K562 (cell line): ENCODE results near the gene POLD3. TPM values are rescaled to one million over a fixed set of nuclear protein-coding genes. Genes with fewer than 3 reads are reported as not detected.

ENCODE experiments used
- ATAC-seq: fragments of 200-7000 bp; cut with Tn5 transposase; 3 replicates; pipeline ENCODE4 v1.9.1; 2020; ENCODE audit warnings: moderate library complexity
- BruUV-seq: library from RNA; stranded (reverse); fragments of 400-500 nt; replicated peaks from 2 replicates; lab custom pipeline; 2021; lab: Mats Ljungman, UMichigan
- CTCF ChIA-PET: fragments of 300-600 bp; formaldehyde crosslinking; extraction: SDS; loops from one replicate; lab custom pipeline; 2021; ENCODE audit warnings: low intra/inter-chr PET ratio; lab: Yijun Ruan, JAX
- POLR2A ChIA-PET: fragments of 300-600, 350-650 bp; sonication (Branson Sonifier 250); formaldehyde crosslinking; extraction: SDS; loops from one replicate; lab custom pipeline; 2021; ENCODE audit warnings: antibody characterized with exemption, inconsistent platforms; lab: Yijun Ruan, JAX
- DNase-seq, 4 experiments: peaks; one replicate each; pipeline versions ENCODE4 v3.0.0 to v3.0.0-alpha.2; 2011 to 2018; ENCODE audit warnings: low spot score in 3 of 4, mixed read lengths in 3 of 4; ENCODE audit errors: extremely low read depth in 1 of 4
- FAIRE-seq: peaks from 2 replicates; lab custom pipeline; 2011; peaks lifted over from hg19 to GRCh38; lab: Jason Lieb, UNC
- H2AFZ ChIP-seq: 2 replicates; pipeline ENCODE4 v1.6.0; 2011; ENCODE audit warnings: low read depth, low read length, control low read depth, inconsistent platforms
- H3K27ac ChIP-seq: fragments of 200-600 bp; 3 replicates; pipeline ENCODE4 v1.8.0; 2011; ENCODE audit warnings: low read depth, mild to moderate bottlenecking, control low read depth, inconsistent platforms, low read length, moderate library complexity, mixed read lengths; ENCODE audit errors: extremely low read depth
- H3K27me3 ChIP-seq, 2 experiments: fragments of 300-600 bp in 1 of 2; 2 replicates in 1 of 2; 3 replicates in 1 of 2; pipeline versions ENCODE4 v1.6.0 to v1.8.0; 2011; ENCODE audit warnings: inconsistent platforms in 2 of 2, low read length in 2 of 2, mild to moderate bottlenecking in 1 of 2, mixed read lengths in 1 of 2, moderate library complexity in 1 of 2; ENCODE audit not compliant: control insufficient read depth in 2 of 2, insufficient read depth in 2 of 2
- H3K36me3 ChIP-seq: fragments of 300-600 bp; 3 replicates; pipeline ENCODE4 v1.8.0; 2011; ENCODE audit warnings: mild to moderate bottlenecking, low read length, inconsistent platforms; ENCODE audit not compliant: control insufficient read depth, insufficient read depth
- H3K4me1 ChIP-seq, 2 experiments: fragments of 200-600 bp in 1 of 2; replicated peaks in 1 of 2; 2 replicates in 1 of 2; 3 replicates in 1 of 2; pipeline versions ENCODE4 v1.5.1 to v1.8.0; 2011; ENCODE audit warnings: inconsistent platforms in 2 of 2, low read length in 2 of 2, mild to moderate bottlenecking in 1 of 2, mixed read lengths in 1 of 2, moderate library complexity in 1 of 2; ENCODE audit not compliant: control insufficient read depth in 2 of 2, insufficient read depth in 2 of 2
- H3K4me2 ChIP-seq: 2 replicates; pipeline ENCODE4 v1.6.1; 2011; ENCODE audit warnings: low read length, control low read depth, inconsistent platforms, mixed read lengths; ENCODE audit not compliant: insufficient read depth
- H3K4me3 ChIP-seq: fragments of 200-600 bp; sonication (generic), shearing (Covaris generic); 2 replicates; pipeline ENCODE4 v1.5.1; 2016; ENCODE audit warnings: control low read depth, inconsistent platforms
- H3K79me2 ChIP-seq: fragments of 200-600 bp; 3 replicates; pipeline ENCODE4 v1.8.0; 2011; ENCODE audit warnings: low read length, inconsistent platforms; ENCODE audit not compliant: control insufficient read depth, insufficient read depth
- H3K9ac ChIP-seq, 2 experiments: 2 replicates each; pipeline versions ENCODE4 v1.6.0 to v1.6.1; 2011; ENCODE audit warnings: low read depth in 2 of 2, low read length in 2 of 2, control low read depth in 1 of 2, inconsistent platforms in 1 of 2, mild to moderate bottlenecking in 1 of 2, mixed read lengths in 1 of 2; ENCODE audit not compliant: insufficient read depth in 1 of 2
- H3K9me1 ChIP-seq: one replicate; pipeline ENCODE4 v1.6.0; 2011; ENCODE audit warnings: inconsistent platforms, mild to moderate bottlenecking, low read length, moderate library complexity; ENCODE audit not compliant: control insufficient read depth, insufficient read depth
- H3K9me3 ChIP-seq: replicated peaks from 2 replicates; pipeline ENCODE4 v1.5.1; 2011; ENCODE audit warnings: low read depth, low read length, inconsistent platforms; ENCODE audit not compliant: control insufficient read depth, insufficient read depth
- H4K20me1 ChIP-seq: replicated peaks from 2 replicates; pipeline ENCODE4 v1.6.1; 2011; ENCODE audit warnings: low read length, inconsistent platforms, mixed read lengths; ENCODE audit not compliant: control insufficient read depth, insufficient read depth
- BMI1 ChIP-seq: fragments of 150-350 bp; IDR thresholded peaks from 2 replicates; pipeline ENCODE4 v1.6.1; 2014; ENCODE audit warnings: low read length
- CREB1 ChIP-seq, 2 experiments: sonication (generic) in 1 of 2; formaldehyde crosslinking in 1 of 2; IDR thresholded peaks; 2 replicates each; pipeline versions ENCODE4 v1.6.1 to v1.8.0; 2012 to 2022; ENCODE audit warnings: inconsistent platforms in 1 of 2, mild to moderate bottlenecking in 1 of 2, missing genetic modification reagents in 1 of 2, moderate library complexity in 1 of 2
- EZH2 ChIP-seq: IDR thresholded peaks from 2 replicates; pipeline ENCODE4 v1.6.1; 2012; ENCODE audit warnings: low read depth, mild to moderate bottlenecking, inconsistent platforms, low read length, borderline replicate concordance
- HSF4 ChIP-seq: fragments of 250-450 bp; sonication (Bioruptor Pico); IDR thresholded peaks from 2 replicates; pipeline ENCODE4 v2.1.2; 2022; ENCODE audit warnings: mild to moderate bottlenecking, moderate library complexity, borderline replicate concordance
- MAFK ChIP-seq: IDR thresholded peaks from 2 replicates; pipeline ENCODE4 v1.6.1; 2011; ENCODE audit warnings: low read length, improper control_type of control experiment
- NFE2 ChIP-seq: IDR thresholded peaks from 2 replicates; pipeline ENCODE4 v1.6.1; 2014; ENCODE audit warnings: antibody characterized with exemption, low read depth
- ZBTB7A ChIP-seq: IDR thresholded peaks from 2 replicates; pipeline ENCODE4 v1.6.1; 2011; ENCODE audit warnings: low read depth, mild to moderate bottlenecking, low read length, moderate library complexity, borderline replicate concordance; ENCODE audit not compliant: control insufficient read depth
- ZSCAN29 ChIP-seq: fragments of 450-650 bp; IDR thresholded peaks from 2 replicates; pipeline ENCODE4 v1.6.1; 2017
- WGBS: fragments of 100-300 bp; shearing (Covaris generic); methylation state at CpG from one replicate; pipeline ENCODE4 v1.1.6; 2016; ENCODE audit warnings: low coverage, mixed read lengths; ENCODE audit not compliant: insufficient coverage; ENCODE audit errors: missing lambda C conversion rate; 5-methylcytosine and 5-hydroxymethylcytosine counted together
- in situ Hi-C: fragments of 300-500 bp; cut with MboI; formaldehyde crosslinking; loops from 4 replicates; pipeline ENCODE4 v1.15.0; 2018; ENCODE audit warnings: inconsistent platforms, mixed read lengths
- intact Hi-C: fragments of 100-400 bp; cut with micrococcal nuclease; formaldehyde crosslinking; loops from 2 replicates; pipeline ENCODE4 v1.14.2; 2022
- polyA plus RNA-seq, 8 experiments: library from polyadenylated mRNA; depleted of rRNA in 4 of 8; stranded (reverse) in 5 of 8; unstranded in 3 of 8; fragments of >200 nt; fragmentation: Nextera tagmentation in 2 of 8; fragmentation: Illumina TruSeq in 1 of 8; extraction: Ambion mirVana in 2 of 8; extraction: Trizol in 1 of 8; gene quantifications; 2 replicates each; pipeline versions ENCODE4 v1.2.1 to v1.2.3, GENCODE V29; 2011 to 2014; ENCODE audit warnings: inconsistent platforms in 1 of 8, missing spikeins in 1 of 8
- total RNA-seq, 7 experiments: library from RNA; depleted of rRNA in 6 of 7; stranded (reverse); fragments of >200 nt in 6 of 7; fragmentation: Illumina TruSeq in 2 of 7; extraction: Trizol in 2 of 7; gene quantifications; 2 replicates each; pipeline versions ENCODE4 v1.2.1 to v1.2.3, GENCODE V29; 2011 to 2021; ENCODE audit warnings: low replicate concordance in 1 of 7
- TF ChIP-seq, protein P1 (sequence below): sonication (generic); formaldehyde crosslinking; IDR thresholded peaks from 2 replicates; pipeline ENCODE4 v1.8.1; 2023; ENCODE audit warnings: mild to moderate bottlenecking, missing genetic modification reagents
- TF ChIP-seq, protein P2 (sequence below): fragments of 450-650 bp; formaldehyde crosslinking; IDR thresholded peaks from 2 replicates; pipeline ENCODE4 v1.4.0; 2020; ENCODE audit warnings: mild to moderate bottlenecking
- TF ChIP-seq, protein P3 (sequence below): fragments of 250-450 bp; sonication (Bioruptor Pico); IDR thresholded peaks from 2 replicates; pipeline ENCODE4 v1.8.0; 2022; ENCODE audit warnings: inconsistent platforms
- TF ChIP-seq, protein P4 (sequence below), 3 experiments: IDR thresholded peaks in 2 of 3; conservative IDR thresholded peaks in 1 of 3; 2 replicates each; pipeline ENCODE4 v1.5.1; 2011 to 2012; ENCODE audit warnings: low read length in 3 of 3, mild to moderate bottlenecking in 3 of 3, control low read depth in 2 of 3, improper control_type of control experiment in 1 of 3, inconsistent platforms in 1 of 3, low read depth in 1 of 3, mixed read lengths in 1 of 3, moderate library complexity in 1 of 3; ENCODE audit not compliant: insufficient read depth in 2 of 3

Gene POLD3
- total and polyA plus RNA-seq, 9 of the 15 experiments (the other 6 are each of a cell fraction or from before 2014, with no cell fraction given): 10.6 to 40.1 (median 24.6) TPM

DNA sequence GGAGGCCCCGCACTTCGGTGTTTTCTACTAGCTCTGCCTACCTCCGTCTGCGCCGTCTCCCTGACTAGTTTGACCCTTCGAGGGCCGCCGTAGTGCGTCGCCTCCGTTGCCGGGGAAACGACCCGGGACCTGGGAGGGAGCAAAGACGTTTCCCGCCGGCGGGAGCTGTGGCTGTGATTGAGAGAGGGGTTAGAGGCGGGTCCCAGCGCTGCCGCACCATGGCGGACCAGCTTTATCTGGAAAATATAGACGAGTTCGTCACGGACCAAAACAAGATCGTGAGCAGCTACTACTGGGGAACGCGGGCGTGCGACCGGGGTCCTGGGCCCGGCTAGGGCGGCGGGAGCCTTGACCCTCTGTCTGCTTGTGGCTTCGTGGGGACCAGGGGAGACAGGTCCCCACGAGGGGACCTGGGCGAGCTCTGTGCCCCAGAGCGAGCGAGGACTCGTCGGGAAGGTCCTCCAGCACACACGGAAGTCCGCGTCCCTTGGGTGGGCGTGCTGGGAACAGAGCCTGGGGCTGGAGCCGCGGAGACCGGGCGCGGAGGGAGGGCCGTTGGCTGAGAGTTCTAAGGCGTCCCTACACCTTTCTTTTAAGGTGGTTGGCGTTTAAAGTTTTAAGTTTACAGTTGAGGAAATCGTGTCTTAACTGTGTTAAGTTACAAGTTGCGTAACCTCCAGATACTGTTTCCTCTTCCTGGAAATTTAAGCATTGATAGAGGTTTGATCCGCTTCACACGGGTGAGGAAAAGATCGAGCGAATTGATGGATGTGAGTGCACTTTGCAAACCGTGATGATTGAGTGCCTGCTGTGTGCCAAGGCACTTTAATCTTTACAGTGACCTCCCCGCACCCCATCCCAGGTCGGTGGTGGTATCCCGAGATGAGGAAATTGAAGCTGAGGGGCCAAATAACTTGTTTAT is at the start of gene POLD3 (continued):
- TF ChIP-seq, protein P1, sequence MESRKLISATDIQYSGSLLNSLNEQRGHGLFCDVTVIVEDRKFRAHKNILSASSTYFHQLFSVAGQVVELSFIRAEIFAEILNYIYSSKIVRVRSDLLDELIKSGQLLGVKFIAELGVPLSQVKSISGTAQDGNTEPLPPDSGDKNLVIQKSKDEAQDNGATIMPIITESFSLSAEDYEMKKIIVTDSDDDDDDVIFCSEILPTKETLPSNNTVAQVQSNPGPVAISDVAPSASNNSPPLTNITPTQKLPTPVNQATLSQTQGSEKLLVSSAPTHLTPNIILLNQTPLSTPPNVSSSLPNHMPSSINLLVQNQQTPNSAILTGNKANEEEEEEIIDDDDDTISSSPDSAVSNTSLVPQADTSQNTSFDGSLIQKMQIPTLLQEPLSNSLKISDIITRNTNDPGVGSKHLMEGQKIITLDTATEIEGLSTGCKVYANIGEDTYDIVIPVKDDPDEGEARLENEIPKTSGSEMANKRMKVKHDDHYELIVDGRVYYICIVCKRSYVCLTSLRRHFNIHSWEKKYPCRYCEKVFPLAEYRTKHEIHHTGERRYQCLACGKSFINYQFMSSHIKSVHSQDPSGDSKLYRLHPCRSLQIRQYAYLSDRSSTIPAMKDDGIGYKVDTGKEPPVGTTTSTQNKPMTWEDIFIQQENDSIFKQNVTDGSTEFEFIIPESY (CRISPR knock-in tag): peak; percentile 48; the same call in 1 of the 2 replicates
- peak; percentile 87 for TF ChIP-seq BMI1

DNA sequence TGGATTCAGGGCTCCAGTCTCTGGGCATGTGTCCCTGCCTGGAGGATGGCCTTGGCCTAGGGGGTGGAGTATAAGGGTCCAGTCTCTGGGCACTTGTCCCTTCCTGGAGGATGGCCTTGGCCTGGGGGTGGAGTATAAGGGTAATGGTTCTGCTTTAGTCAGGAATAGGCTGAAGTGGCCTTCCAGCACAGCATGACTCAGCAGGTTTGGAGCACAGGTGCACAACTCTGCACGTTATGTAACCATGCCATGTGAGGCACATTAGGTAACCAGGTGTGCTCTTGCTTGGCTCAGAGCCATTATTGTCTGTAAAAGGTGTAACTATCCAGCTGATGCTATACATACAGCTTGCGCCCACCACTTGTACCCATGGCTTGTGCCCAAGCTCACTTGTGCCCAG is 48.4 kb upstream of the POLD3 start:
- ChIA-PET CTCF (no interaction called here), POLR2A (interaction anchor here (0.6 kb wide), 1 partner anchor 11 kb away, joined by 3 read pairs; no protein-coding TSS in a partner anchor)
- Histone ChIP-seq H2AFZ (no peak overlapping the region), H3K9ac (no peak overlapping the region), H3K9me1 (no peaks in the 10 kb centered on the region), H3K79me2 (no peaks in the 10 kb centered on the region), H3K27ac (no peak overlapping the region), H3K4me2 (no peak overlapping the region), H3K27me3 (peaks cover 10 to 46% of the 10 kb centered on the region in 2 experiments; a peak in 4 of 5 replicates), H4K20me1 (no peaks in the 10 kb centered on the region), H3K4me3 (no peak overlapping the region), H3K36me3 (no peaks in the 10 kb centered on the region), H3K9me3 (peaks cover 5% of the 10 kb centered on the region; the same call in 1 of the 2 replicates), H3K4me1 (no peaks in the 10 kb centered on the region)
- ATAC-seq: no peak
- intact Hi-C loops (no loop called here), in situ Hi-C loops (no loop called here)
- BruUV-seq: no TSS peak
- no peak for FAIRE-seq
- WGBS: 37% methylated on average over 2 of the region's 2 CpGs
- DNase-seq: no peak
- TF ChIP-seq, protein P2, sequence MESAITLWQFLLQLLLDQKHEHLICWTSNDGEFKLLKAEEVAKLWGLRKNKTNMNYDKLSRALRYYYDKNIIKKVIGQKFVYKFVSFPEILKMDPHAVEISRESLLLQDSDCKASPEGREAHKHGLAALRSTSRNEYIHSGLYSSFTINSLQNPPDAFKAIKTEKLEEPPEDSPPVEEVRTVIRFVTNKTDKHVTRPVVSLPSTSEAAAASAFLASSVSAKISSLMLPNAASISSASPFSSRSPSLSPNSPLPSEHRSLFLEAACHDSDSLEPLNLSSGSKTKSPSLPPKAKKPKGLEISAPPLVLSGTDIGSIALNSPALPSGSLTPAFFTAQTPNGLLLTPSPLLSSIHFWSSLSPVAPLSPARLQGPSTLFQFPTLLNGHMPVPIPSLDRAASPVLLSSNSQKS (CRISPR knock-in tag): no peak
- TF ChIP-seq, protein P3, sequence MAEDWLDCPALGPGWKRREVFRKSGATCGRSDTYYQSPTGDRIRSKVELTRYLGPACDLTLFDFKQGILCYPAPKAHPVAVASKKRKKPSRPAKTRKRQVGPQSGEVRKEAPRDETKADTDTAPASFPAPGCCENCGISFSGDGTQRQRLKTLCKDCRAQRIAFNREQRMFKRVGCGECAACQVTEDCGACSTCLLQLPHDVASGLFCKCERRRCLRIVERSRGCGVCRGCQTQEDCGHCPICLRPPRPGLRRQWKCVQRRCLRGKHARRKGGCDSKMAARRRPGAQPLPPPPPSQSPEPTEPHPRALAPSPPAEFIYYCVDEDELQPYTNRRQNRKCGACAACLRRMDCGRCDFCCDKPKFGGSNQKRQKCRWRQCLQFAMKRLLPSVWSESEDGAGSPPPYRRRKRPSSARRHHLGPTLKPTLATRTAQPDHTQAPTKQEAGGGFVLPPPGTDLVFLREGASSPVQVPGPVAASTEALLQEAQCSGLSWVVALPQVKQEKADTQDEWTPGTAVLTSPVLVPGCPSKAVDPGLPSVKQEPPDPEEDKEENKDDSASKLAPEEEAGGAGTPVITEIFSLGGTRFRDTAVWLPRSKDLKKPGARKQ (CRISPR knock-in tag): no peak
- no peak for TF ChIP-seq EZH2
- TF ChIP-seq MAFK: peak; percentile 29; the same call in 1 of the 2 replicates
- TF ChIP-seq HSF4 (CRISPR knock-in tag): no peak
- TF ChIP-seq, protein P4, sequence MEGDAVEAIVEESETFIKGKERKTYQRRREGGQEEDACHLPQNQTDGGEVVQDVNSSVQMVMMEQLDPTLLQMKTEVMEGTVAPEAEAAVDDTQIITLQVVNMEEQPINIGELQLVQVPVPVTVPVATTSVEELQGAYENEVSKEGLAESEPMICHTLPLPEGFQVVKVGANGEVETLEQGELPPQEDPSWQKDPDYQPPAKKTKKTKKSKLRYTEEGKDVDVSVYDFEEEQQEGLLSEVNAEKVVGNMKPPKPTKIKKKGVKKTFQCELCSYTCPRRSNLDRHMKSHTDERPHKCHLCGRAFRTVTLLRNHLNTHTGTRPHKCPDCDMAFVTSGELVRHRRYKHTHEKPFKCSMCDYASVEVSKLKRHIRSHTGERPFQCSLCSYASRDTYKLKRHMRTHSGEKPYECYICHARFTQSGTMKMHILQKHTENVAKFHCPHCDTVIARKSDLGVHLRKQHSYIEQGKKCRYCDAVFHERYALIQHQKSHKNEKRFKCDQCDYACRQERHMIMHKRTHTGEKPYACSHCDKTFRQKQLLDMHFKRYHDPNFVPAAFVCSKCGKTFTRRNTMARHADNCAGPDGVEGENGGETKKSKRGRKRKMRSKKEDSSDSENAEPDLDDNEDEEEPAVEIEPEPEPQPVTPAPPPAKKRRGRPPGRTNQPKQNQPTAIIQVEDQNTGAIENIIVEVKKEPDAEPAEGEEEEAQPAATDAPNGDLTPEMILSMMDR (IDR thresholded peaks at IDR 0.05 in 2 of 3, conservative IDR thresholded peaks at IDR 0.05 in 1 of 3; ENCODE audit: insufficient read depth in 2 of 3, low read depth in 1 of 3, low read length in 3 of 3): no peak
- TF ChIP-seq NFE2: peak; percentile 68
- TF ChIP-seq ZSCAN29: no peak
- TF ChIP-seq ZBTB7A: no peak
- no peak for TF ChIP-seq CREB1 (IDR thresholded peaks at IDR 0.05)
- TF ChIP-seq CREB1 (CRISPR knock-in tag; IDR thresholded peaks at IDR 0.05): no peak
